DOHH2 (cell line): ENCODE measurements around the gene NAXD.

Experiments
- CTCF ChIP-seq: fragments of 200-600 bp; sonication (generic); IDR thresholded peaks from one replicate; pipeline ENCODE4 v1.5.1; 2014; ENCODE audit warnings: antibody characterized with exemption, mild to moderate bottlenecking, low read depth, low read length; ENCODE audit not compliant: poor library complexity, severe bottlenecking
- EZH2phosphoT487 ChIP-seq: fragments of 200-600 bp; sonication (generic); IDR thresholded peaks from 2 replicates; pipeline ENCODE4 v1.6.1; 2017; ENCODE audit warnings: borderline replicate concordance, mild to moderate bottlenecking, antibody characterized with exemption, low read length, moderate library complexity, mixed read lengths

GRCh38 chr13:110576736-110577476 is 38.4 kb upstream of the NAXD start:
- TF ChIP-seq CTCF = no peak
- no peak for TF ChIP-seq EZH2phosphoT487
